Caco-2 (cell line): ENCODE data around the gene CHPT1. TPM values are rescaled to one million over a fixed set of nuclear protein-coding genes. Genes with fewer than 3 reads are reported as not detected.

ENCODE experiments used
- BruUV-seq: library from RNA; stranded (reverse); fragments of 400-500 nt; replicated peaks from 2 replicates; lab custom pipeline; 2021; lab: Mats Ljungman, UMichigan
- CTCF ChIA-PET: fragments of 300-600 bp; sonication (Branson Sonifier 250); formaldehyde crosslinking; loops from one replicate; lab custom pipeline; 2022; ENCODE audit warnings: antibody characterized with exemption; lab: Charles Lee
- POLR2A ChIA-PET: fragments of 300-600 bp; sonication (Branson Sonifier 250); formaldehyde crosslinking; loops from one replicate; lab custom pipeline; 2022; ENCODE audit warnings: antibody characterized with exemption; lab: Charles Lee
- DNase-seq, 2 experiments: peaks; one replicate each; pipeline versions ENCODE4 v3.0.0 to v3.0.0-alpha.2; 2020 to 2022
- H3K27me3 ChIP-seq: replicated peaks from 2 replicates; pipeline ENCODE4 v1.6.0; 2011; ENCODE audit warnings: low read length; ENCODE audit not compliant: control insufficient read depth, insufficient read depth
- H3K36me3 ChIP-seq: 2 replicates; pipeline ENCODE4 v1.5.1; 2011; ENCODE audit warnings: low read length; ENCODE audit not compliant: control insufficient read depth, insufficient read depth
- H3K4me1 ChIP-seq: fragments of 250-450 bp; sonication (Bioruptor Pico); 2 replicates; pipeline ENCODE4 v1.5.1; 2020; ENCODE audit warnings: mild to moderate bottlenecking
- H3K4me3 ChIP-seq: 2 replicates; pipeline ENCODE4 v1.5.1; 2011; ENCODE audit warnings: low read depth, mild to moderate bottlenecking, control low read depth, low read length
- H3K9me3 ChIP-seq: fragments of 250-450 bp; sonication (Bioruptor Pico); 2 replicates; pipeline ENCODE4 v1.5.1; 2020; ENCODE audit warnings: mild to moderate bottlenecking, moderate library complexity
- H3K27ac Mint-ChIP-seq: one replicate; pipeline ENCODE4 v1.8.0; 2022; ENCODE audit warnings: mixed read lengths; ENCODE audit not compliant: unreplicated experiment
- H3K27me3 Mint-ChIP-seq: one replicate; pipeline ENCODE4 v1.8.0; 2022; ENCODE audit warnings: mixed read lengths; ENCODE audit not compliant: insufficient read depth, unreplicated experiment
- H3K36me3 Mint-ChIP-seq: one replicate; pipeline ENCODE4 v1.8.0; 2022; ENCODE audit warnings: mild to moderate bottlenecking, mixed read lengths; ENCODE audit not compliant: insufficient read depth, unreplicated experiment
- H3K4me1 Mint-ChIP-seq: one replicate; pipeline ENCODE4 v1.8.0; 2022; ENCODE audit warnings: low read depth, mixed read lengths; ENCODE audit not compliant: unreplicated experiment
- H3K4me3 Mint-ChIP-seq: one replicate; pipeline ENCODE4 v1.8.0; 2022; ENCODE audit warnings: mild to moderate bottlenecking, moderate library complexity, mixed read lengths; ENCODE audit not compliant: unreplicated experiment
- H3K9me3 Mint-ChIP-seq: one replicate; pipeline ENCODE4 v1.8.0; 2022; ENCODE audit warnings: mixed read lengths; ENCODE audit not compliant: unreplicated experiment
- CTCF ChIP-seq, 2 experiments: fragments of 200-600 bp in 1 of 2; IDR thresholded peaks; 1 replicate in 1 of 2; 2 replicates in 1 of 2; pipeline versions ENCODE4 v1.5.1 to v1.8.0; 2011 to 2022; ENCODE audit warnings: antibody characterized with exemption in 1 of 2, control low read depth in 1 of 2, inconsistent platforms in 1 of 2, low read depth in 1 of 2, low read length in 1 of 2, mild to moderate bottlenecking in 1 of 2, moderate library complexity in 1 of 2; ENCODE audit not compliant: insufficient read depth in 1 of 2, severe bottlenecking in 1 of 2, unreplicated experiment in 1 of 2
- intact Hi-C: fragments of 100-400 bp; cut with micrococcal nuclease; formaldehyde crosslinking; loops from one replicate; pipeline ENCODE4 v1.10.0; 2022; ENCODE audit not compliant: unreplicated experiment
- total RNA-seq: library from RNA; stranded (reverse); gene quantifications from 2 replicates; pipeline ENCODE4 v1.2.3, GENCODE V29; 2022

Gene CHPT1
- total RNA-seq, 1 experiment from 2014 or later = 54.6 TPM

- Histone ChIP-seq H3K27me3 (no peaks in the 10 kb centered on the region), H3K4me3 (no peak overlapping the region), H3K36me3 (no peaks in the 10 kb centered on the region), H3K4me1 (peaks cover 13% of the 10 kb centered on the region), H3K9me3 (no peaks in the 10 kb centered on the region)
- ChIA-PET POLR2A (no interaction called here), CTCF (no interaction called here)
- DNase-seq = no peak
- no peak for TF ChIP-seq CTCF (IDR thresholded peaks at IDR 0.05; ENCODE audit: insufficient read depth in 1 of 2, low read depth in 1 of 2, low read length in 1 of 2, severe bottlenecking in 1 of 2, unreplicated experiment in 1 of 2)
- intact Hi-C loops = no loop called here
- no peak overlapping the region for H3K4me3 Mint-ChIP-seq
- H3K4me1 Mint-ChIP-seq = peaks cover 19% of the 10 kb centered on the region
- no peak overlapping the region for H3K27ac Mint-ChIP-seq
- no TSS peak for BruUV-seq
- no peaks in the 10 kb centered on the region for H3K9me3 Mint-ChIP-seq
- peaks cover 7% of the 10 kb centered on the region for H3K36me3 Mint-ChIP-seq
- no peaks in the 10 kb centered on the region for H3K27me3 Mint-ChIP-seq
Observed at GRCh38 chr12:101714877-101715444, 17.5 kb downstream of the CHPT1 start.

- BruUV-seq = no TSS peak
- intact Hi-C loops = no loop called here
- Histone ChIP-seq H3K4me3 (no peak overlapping the region), H3K36me3 (no peaks in the 10 kb centered on the region), H3K9me3 (no peaks in the 10 kb centered on the region), H3K4me1 (no peaks in the 10 kb centered on the region), H3K27me3 (no peaks in the 10 kb centered on the region)
- no peaks in the 10 kb centered on the region for H3K4me1 Mint-ChIP-seq
- TF ChIP-seq CTCF (IDR thresholded peaks at IDR 0.05; ENCODE audit: insufficient read depth in 1 of 2, low read depth in 1 of 2, low read length in 1 of 2, severe bottlenecking in 1 of 2, unreplicated experiment in 1 of 2) = no peak
- ChIA-PET POLR2A (no interaction called here), CTCF (no interaction called here)
- H3K27ac Mint-ChIP-seq = no peak overlapping the region
- no peaks in the 10 kb centered on the region for H3K9me3 Mint-ChIP-seq
- peaks cover 11% of the 10 kb centered on the region for H3K36me3 Mint-ChIP-seq
- H3K4me3 Mint-ChIP-seq = no peak overlapping the region
- H3K27me3 Mint-ChIP-seq = no peaks in the 10 kb centered on the region
- DNase-seq = no peak
Observed at GRCh38 chr12:101719566-101719965, 22.1 kb downstream of the CHPT1 start.

- Mint-ChIP-seq H3K4me1 (no peaks in the 10 kb centered on the region), H3K9me3 (no peaks in the 10 kb centered on the region), H3K27ac (no peak overlapping the region), H3K27me3 (no peaks in the 10 kb centered on the region), H3K36me3 (peaks cover 11% of the 10 kb centered on the region), H3K4me3 (no peak overlapping the region)
- Histone ChIP-seq H3K9me3 (no peaks in the 10 kb centered on the region), H3K36me3 (no peaks in the 10 kb centered on the region), H3K4me1 (no peaks in the 10 kb centered on the region), H3K27me3 (no peaks in the 10 kb centered on the region), H3K4me3 (no peak overlapping the region)
- no peak for DNase-seq
- no TSS peak for BruUV-seq
- ChIA-PET POLR2A (no interaction called here), CTCF (no interaction called here)
- intact Hi-C loops = no loop called here
- TF ChIP-seq CTCF (IDR thresholded peaks at IDR 0.05; ENCODE audit: insufficient read depth in 1 of 2, low read depth in 1 of 2, low read length in 1 of 2, severe bottlenecking in 1 of 2, unreplicated experiment in 1 of 2) = no peak
Observed at GRCh38 chr12:101720118-101720517, 22.7 kb downstream of the CHPT1 start.
